ENCODE results near the gene SREK1. TPM values are rescaled to one million over a fixed set of nuclear protein-coding genes. Genes with fewer than 3 reads are reported as not detected.

SREK1 gene
- polyA plus RNA-seq, 1 donor (not counting 4 experiments of a cell fraction or from before 2014, with no cell fraction given) = 47.5 TPM

DNA sequence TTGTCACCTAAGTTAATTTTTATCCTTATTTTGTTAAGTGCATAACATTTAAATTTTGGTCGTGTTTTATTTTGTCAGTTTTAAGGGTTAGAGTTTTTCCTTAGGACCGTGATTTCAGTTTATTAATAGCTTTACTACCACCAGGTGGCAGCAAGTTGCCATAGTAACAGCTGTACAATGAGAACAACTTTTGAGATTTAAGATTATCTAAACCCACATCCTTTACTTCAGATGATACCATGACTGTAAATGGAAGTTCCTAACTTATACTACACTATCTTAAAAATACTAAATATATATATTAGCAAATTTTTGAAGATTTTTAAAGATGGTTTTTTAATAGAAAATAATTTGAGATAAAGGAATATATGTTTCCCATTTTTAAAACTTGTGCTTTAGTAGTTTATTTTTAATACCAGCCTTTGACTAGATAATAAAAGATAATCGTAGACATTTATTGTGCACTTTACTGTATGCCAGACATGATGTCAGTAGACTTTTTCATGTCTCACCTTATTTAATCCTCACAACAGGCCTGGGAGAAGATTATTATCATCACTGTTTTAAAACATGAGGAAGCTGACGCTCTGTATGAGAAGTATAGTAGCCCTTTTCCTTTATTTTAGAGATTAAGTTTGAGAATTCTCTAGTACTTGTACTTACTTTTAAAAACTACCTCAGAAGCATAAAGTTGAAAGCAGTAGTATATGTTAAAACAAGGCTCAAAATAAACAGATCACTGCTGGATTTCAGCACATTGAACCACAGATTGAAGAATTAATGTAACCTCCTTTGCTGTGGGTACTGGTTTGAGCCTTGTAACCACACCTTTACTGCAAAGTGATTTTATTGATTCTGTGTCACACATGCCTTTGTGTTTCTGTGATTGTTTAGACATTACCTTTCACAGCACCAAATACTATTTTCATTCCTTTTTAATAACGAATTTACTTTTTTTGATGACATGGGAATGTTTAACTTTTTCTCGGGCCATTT lies 27.5 kb downstream of the SREK1 start:
- Histone ChIP-seq H4K20me1 (ENCODE audit: control insufficient read depth, extremely low read depth, insufficient read depth, low read length) (no peaks in the 10 kb centered on the region), H2AFZ (ENCODE audit: control insufficient read depth, low read length) (no peak overlapping the region), H3K79me2 (ENCODE audit: control insufficient read depth, insufficient read depth, low read length) (peaks cover 9% of the 10 kb centered on the region), H3K9ac (ENCODE audit: control insufficient read depth, extremely low read depth, insufficient read depth, low read length) (no peak overlapping the region), H3K9me3 (ENCODE audit: control insufficient read depth, low read depth, low read length) (no peaks in the 10 kb centered on the region), H3K4me2 (ENCODE audit: control insufficient read depth, extremely low read depth, insufficient read depth, low read depth, low read length) (no peak overlapping the region), H3K4me1 (ENCODE audit: control insufficient read depth, extremely low read depth, insufficient read depth, low read length) (no peaks in the 10 kb centered on the region), H3K27me3 (ENCODE audit: control insufficient read depth, extremely low read depth, insufficient read depth, low read length) (no peaks in the 10 kb centered on the region), H3K9me1 (ENCODE audit: control insufficient read depth, extremely low read depth, insufficient read depth, low read length) (no peaks in the 10 kb centered on the region), H3K27ac (ENCODE audit: control insufficient read depth, insufficient read depth, low read length) (no peak overlapping the region), H3K4me3 (ENCODE audit: control insufficient read depth in 2 of 3, extremely low read depth in 1 of 3, insufficient read depth in 2 of 3, low read depth in 1 of 3, low read length in 3 of 3) (no peak overlapping the region), H3K36me3 (ENCODE audit: control insufficient read depth in 2 of 2, extremely low read depth in 1 of 2, insufficient read depth in 2 of 2, low read length in 2 of 2) (peaks cover 7 to 41% of the 10 kb centered on the region in 2 experiments)
- TF ChIP-seq EZH2 (IDR thresholded peaks at IDR 0.05; ENCODE audit: low read length) = no peak
- TF ChIP-seq CTCF (optimal IDR thresholded peaks at IDR 0.05 in 1 of 3, IDR thresholded peaks at IDR 0.05 in 1 of 3, conservative IDR thresholded peaks at IDR 0.05 in 1 of 3; ENCODE audit: extremely low read depth in 1 of 3, insufficient read depth in 2 of 3, low read length in 3 of 3) = peak in 2 of 3 experiments; percentile 31 to 41
- DNase-seq (ENCODE audit: low read depth, low spot score) (peak; percentile 30), FAIRE-seq (peak; percentile 63)
- dilution Hi-C loops (cut with MboI; ENCODE audit: extremely low pct_ligation_motif_present, low sequenced_read_pairs) = no loop called here

DNA sequence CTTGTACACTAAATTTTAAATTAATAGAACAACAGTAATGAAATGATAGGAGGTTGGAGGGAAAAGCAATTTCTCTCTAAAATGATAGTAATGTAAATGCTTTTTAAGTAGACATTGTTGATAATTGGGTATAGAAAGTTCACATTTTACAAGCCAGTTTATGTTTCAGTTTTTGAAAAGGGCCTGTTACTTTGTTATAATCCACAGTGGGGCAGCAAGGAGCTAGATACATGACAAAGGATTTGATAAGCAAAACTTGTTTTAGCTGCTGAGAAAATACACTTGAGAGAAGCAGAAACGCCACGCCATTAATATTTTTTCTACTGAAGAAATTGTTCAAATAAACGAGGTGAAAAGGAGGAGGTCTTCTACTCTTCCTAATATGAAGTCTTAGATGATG lies 30.2 kb downstream of the SREK1 start:
- no peaks in the 10 kb centered on the region for H3K4me1 ChIP-seq (ENCODE audit: control insufficient read depth, extremely low read depth, insufficient read depth, low read length)
- no peaks in the 10 kb centered on the region for H3K27me3 ChIP-seq (ENCODE audit: control insufficient read depth, extremely low read depth, insufficient read depth, low read length)
- H3K9me1 ChIP-seq (ENCODE audit: control insufficient read depth, extremely low read depth, insufficient read depth, low read length) = no peaks in the 10 kb centered on the region
- H3K4me2 ChIP-seq (ENCODE audit: control insufficient read depth, extremely low read depth, insufficient read depth, low read depth, low read length) = no peak overlapping the region
- H3K27ac ChIP-seq (ENCODE audit: control insufficient read depth, insufficient read depth, low read length) = no peak overlapping the region
- no peak overlapping the region for H2AFZ ChIP-seq (ENCODE audit: control insufficient read depth, low read length)
- dilution Hi-C loops (cut with MboI; ENCODE audit: extremely low pct_ligation_motif_present, low sequenced_read_pairs) = no loop called here
- H3K79me2 ChIP-seq (ENCODE audit: control insufficient read depth, insufficient read depth, low read length) = peaks cover 9% of the 10 kb centered on the region
- no peak for FAIRE-seq
- peaks cover 11 to 44% of the 10 kb centered on the region in 2 experiments for H3K36me3 ChIP-seq (ENCODE audit: control insufficient read depth in 2 of 2, extremely low read depth in 1 of 2, insufficient read depth in 2 of 2, low read length in 2 of 2)
- H3K9me3 ChIP-seq (ENCODE audit: control insufficient read depth, low read depth, low read length) = no peaks in the 10 kb centered on the region
- no peaks in the 10 kb centered on the region for H4K20me1 ChIP-seq (ENCODE audit: control insufficient read depth, extremely low read depth, insufficient read depth, low read length)
- H3K4me3 ChIP-seq (ENCODE audit: control insufficient read depth in 2 of 3, extremely low read depth in 1 of 3, insufficient read depth in 2 of 3, low read depth in 1 of 3, low read length in 3 of 3) = no peak overlapping the region
- DNase-seq (ENCODE audit: low read depth, low spot score) = no peak
- TF ChIP-seq EZH2 (IDR thresholded peaks at IDR 0.05; ENCODE audit: low read length) (no peak), CTCF (optimal IDR thresholded peaks at IDR 0.05 in 1 of 3, IDR thresholded peaks at IDR 0.05 in 1 of 3, conservative IDR thresholded peaks at IDR 0.05 in 1 of 3; ENCODE audit: extremely low read depth in 1 of 3, insufficient read depth in 2 of 3, low read length in 3 of 3) (peak in 2 of 3 experiments; percentile 7 to 18)
- no peak overlapping the region for H3K9ac ChIP-seq (ENCODE audit: control insufficient read depth, extremely low read depth, insufficient read depth, low read length)

All from keratinocyte (primary cell).